Measurements from ENCODE around the gene PHOX2A. TPM values are rescaled to one million over a fixed set of nuclear protein-coding genes. Genes with fewer than 3 reads are reported as not detected.

Gene PHOX2A
- total and polyA plus RNA-seq, 2 donors (not counting 1 experiment from before 2014, with no cell fraction given): not detected

DNA sequence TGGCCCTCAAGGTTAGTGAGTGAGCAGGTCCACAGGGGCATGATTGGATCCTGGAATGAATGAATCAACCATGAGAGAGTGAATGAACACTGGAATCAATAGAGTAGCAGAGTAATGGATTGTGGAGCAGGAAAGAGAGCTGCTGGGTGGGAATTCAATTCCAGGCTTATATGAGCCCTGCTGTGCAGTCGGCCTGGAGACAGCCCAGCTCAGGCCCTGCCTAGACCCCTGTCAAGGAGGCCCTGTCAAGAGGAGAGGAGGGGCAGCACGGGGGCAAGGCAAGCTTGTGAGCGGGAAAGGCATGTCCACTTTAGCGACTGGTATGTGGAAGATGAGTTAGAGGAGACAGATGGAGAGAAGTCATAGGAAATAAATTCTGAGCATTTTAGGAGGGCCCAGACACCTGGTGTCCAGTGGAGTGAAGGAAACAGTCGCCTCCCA, 53.3 kb downstream of the PHOX2A start:
- TF ChIP-seq, protein P1, sequence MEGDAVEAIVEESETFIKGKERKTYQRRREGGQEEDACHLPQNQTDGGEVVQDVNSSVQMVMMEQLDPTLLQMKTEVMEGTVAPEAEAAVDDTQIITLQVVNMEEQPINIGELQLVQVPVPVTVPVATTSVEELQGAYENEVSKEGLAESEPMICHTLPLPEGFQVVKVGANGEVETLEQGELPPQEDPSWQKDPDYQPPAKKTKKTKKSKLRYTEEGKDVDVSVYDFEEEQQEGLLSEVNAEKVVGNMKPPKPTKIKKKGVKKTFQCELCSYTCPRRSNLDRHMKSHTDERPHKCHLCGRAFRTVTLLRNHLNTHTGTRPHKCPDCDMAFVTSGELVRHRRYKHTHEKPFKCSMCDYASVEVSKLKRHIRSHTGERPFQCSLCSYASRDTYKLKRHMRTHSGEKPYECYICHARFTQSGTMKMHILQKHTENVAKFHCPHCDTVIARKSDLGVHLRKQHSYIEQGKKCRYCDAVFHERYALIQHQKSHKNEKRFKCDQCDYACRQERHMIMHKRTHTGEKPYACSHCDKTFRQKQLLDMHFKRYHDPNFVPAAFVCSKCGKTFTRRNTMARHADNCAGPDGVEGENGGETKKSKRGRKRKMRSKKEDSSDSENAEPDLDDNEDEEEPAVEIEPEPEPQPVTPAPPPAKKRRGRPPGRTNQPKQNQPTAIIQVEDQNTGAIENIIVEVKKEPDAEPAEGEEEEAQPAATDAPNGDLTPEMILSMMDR (IDR thresholded peaks at IDR 0.05): no peak
- no peak for TF ChIP-seq EZH2 (IDR thresholded peaks at IDR 0.05; ENCODE audit: borderline replicate concordance, insufficient read depth, low read depth, low read length, poor library complexity, severe bottlenecking)
- no peak for ATAC-seq (ENCODE audit: low read depth)
- intact Hi-C loops (cut with micrococcal nuclease): no loop called here
- Mint-ChIP-seq H3K9me3 (ENCODE audit: insufficient read depth) (no peaks in the 10 kb centered on the region), H3K27ac (no peak overlapping the region), H3K27me3 (peaks cover 3% of the 10 kb centered on the region), H3K4me1 (no peaks in the 10 kb centered on the region), H3K4me3 (no peak overlapping the region)
- WGBS (ENCODE audit: insufficient coverage): 99% methylated on average over 5 of the region's 5 CpGs
- Histone ChIP-seq H3K9ac (ENCODE audit: low read length) (no peak overlapping the region), H3K27ac (ENCODE audit: low read length in 2 of 2) (no peak overlapping the region), H3K9me3 (ENCODE audit: control extremely low read depth in 1 of 3, control insufficient read depth in 2 of 3, insufficient read depth in 1 of 3, low read length in 2 of 3) (no peaks in the 10 kb centered on the region), H3K4me1 (ENCODE audit: control insufficient read depth in 2 of 2, insufficient read depth in 2 of 2, low read length in 2 of 2) (no peaks in the 10 kb centered on the region), H3K4me3 (ENCODE audit: control extremely low read depth in 1 of 5, extremely low read depth in 1 of 5, insufficient read depth in 1 of 5, low read depth in 2 of 5, low read length in 4 of 5) (no peak overlapping the region), H3K4me2 (replicated peaks; ENCODE audit: low read depth, low read length, poor library complexity, severe bottlenecking) (no peak overlapping the region), H3K36me3 (replicated peaks in 1 of 2; ENCODE audit: control extremely low read depth in 1 of 2, control insufficient read depth in 1 of 2, extremely low read depth in 1 of 2, insufficient read depth in 2 of 2, low read length in 1 of 2) (no peaks in the 10 kb centered on the region), H3K27me3 (replicated peaks in 1 of 4; ENCODE audit: control extremely low read depth in 1 of 4, control insufficient read depth in 3 of 4, insufficient read depth in 4 of 4, low read length in 3 of 4) (no peaks in the 10 kb centered on the region), H4K20me1 (ENCODE audit: control insufficient read depth, insufficient read depth, low read length, poor library complexity, severe bottlenecking) (no peaks in the 10 kb centered on the region), H3K79me2 (ENCODE audit: control insufficient read depth, insufficient read depth, low read length) (no peaks in the 10 kb centered on the region), H2AFZ (ENCODE audit: insufficient read depth, low read depth, low read length, poor library complexity, severe bottlenecking) (no peak overlapping the region)
- POLR2A ChIA-PET: no interaction called here
- CTCF ChIA-PET: interaction anchor here (1.3 kb wide), 1 partner anchor 47 kb away, joined by 4 read pairs; no protein-coding TSS in a partner anchor
- no peak for DNase-seq

DNA sequence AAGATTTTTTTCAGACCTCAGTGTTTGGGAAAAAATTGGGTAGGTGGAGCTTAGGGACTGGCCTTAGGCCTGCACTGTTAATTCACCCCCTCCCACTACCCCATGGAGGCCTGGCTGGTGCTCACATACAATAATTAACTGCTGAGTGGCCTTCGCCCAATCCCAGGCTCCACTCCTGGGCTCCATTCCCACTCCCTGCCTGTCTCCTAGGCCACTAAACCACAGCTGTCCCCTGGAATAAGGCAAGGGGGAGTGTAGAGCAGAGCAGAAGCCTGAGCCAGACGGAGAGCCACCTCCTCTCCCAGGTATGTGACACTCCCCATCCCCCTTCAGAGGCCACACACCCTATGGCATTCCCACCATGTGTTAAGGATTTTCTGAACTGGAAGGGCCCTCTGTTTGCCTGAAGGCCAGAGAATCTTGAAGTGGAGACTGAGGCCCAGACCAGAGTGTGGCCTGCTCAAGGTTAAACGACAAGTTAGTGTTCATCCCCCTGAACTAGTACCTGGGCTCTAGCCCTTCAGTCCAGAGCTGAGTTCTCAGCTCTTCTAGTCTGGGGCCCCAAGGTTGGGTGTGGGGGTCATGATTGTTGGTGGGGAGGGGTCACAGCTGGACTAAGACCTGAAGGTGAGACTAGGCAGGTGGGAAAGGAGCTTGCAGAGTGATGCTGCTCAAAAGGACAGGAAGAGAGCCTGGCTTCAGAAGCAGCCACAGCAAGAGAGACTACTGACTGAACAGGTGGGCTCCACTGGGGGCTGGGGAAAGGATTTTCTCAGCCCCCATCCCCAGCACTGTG, 54.3 kb downstream of the PHOX2A start:
- Mint-ChIP-seq H3K9me3 (ENCODE audit: insufficient read depth) (no peaks in the 10 kb centered on the region), H3K4me3 (no peak overlapping the region), H3K27ac (no peak overlapping the region), H3K27me3 (peaks cover under 1% of the 10 kb centered on the region), H3K4me1 (no peaks in the 10 kb centered on the region)
- Histone ChIP-seq H2AFZ (ENCODE audit: insufficient read depth, low read depth, low read length, poor library complexity, severe bottlenecking) (no peak overlapping the region), H4K20me1 (ENCODE audit: control insufficient read depth, insufficient read depth, low read length, poor library complexity, severe bottlenecking) (no peaks in the 10 kb centered on the region), H3K9ac (ENCODE audit: low read length) (no peak overlapping the region), H3K36me3 (replicated peaks in 1 of 2; ENCODE audit: control extremely low read depth in 1 of 2, control insufficient read depth in 1 of 2, extremely low read depth in 1 of 2, insufficient read depth in 2 of 2, low read length in 1 of 2) (no peaks in the 10 kb centered on the region), H3K27ac (ENCODE audit: low read length in 2 of 2) (no peak overlapping the region), H3K4me3 (ENCODE audit: control extremely low read depth in 1 of 5, extremely low read depth in 1 of 5, insufficient read depth in 1 of 5, low read depth in 2 of 5, low read length in 4 of 5) (no peak overlapping the region), H3K27me3 (replicated peaks in 1 of 4; ENCODE audit: control extremely low read depth in 1 of 4, control insufficient read depth in 3 of 4, insufficient read depth in 4 of 4, low read length in 3 of 4) (no peaks in the 10 kb centered on the region), H3K9me3 (ENCODE audit: control extremely low read depth in 1 of 3, control insufficient read depth in 2 of 3, insufficient read depth in 1 of 3, low read length in 2 of 3) (no peaks in the 10 kb centered on the region), H3K4me1 (ENCODE audit: control insufficient read depth in 2 of 2, insufficient read depth in 2 of 2, low read length in 2 of 2) (no peaks in the 10 kb centered on the region), H3K4me2 (replicated peaks; ENCODE audit: low read depth, low read length, poor library complexity, severe bottlenecking) (no peak overlapping the region), H3K79me2 (ENCODE audit: control insufficient read depth, insufficient read depth, low read length) (no peaks in the 10 kb centered on the region)
- intact Hi-C loops (cut with micrococcal nuclease): no loop called here
- TF ChIP-seq, protein P1 (IDR thresholded peaks at IDR 0.05): no peak
- TF ChIP-seq EZH2 (IDR thresholded peaks at IDR 0.05; ENCODE audit: borderline replicate concordance, insufficient read depth, low read depth, low read length, poor library complexity, severe bottlenecking): no peak
- CTCF ChIA-PET: interaction anchor here (1.1 kb wide), 1 partner anchor 241 kb away, joined by 3 read pairs; no protein-coding TSS in a partner anchor
- ATAC-seq (ENCODE audit: low read depth): no peak
- WGBS (ENCODE audit: insufficient coverage): 100% methylated on average over 1 of the region's 3 CpGs
- no peak for DNase-seq
- POLR2A ChIA-PET: no interaction called here
